ENCODE measurements around the gene CYYR1. TPM values are rescaled to one million over a fixed set of nuclear protein-coding genes. Genes with fewer than 3 reads are reported as not detected.
"Not testable (repeated sequence)": the region's sequence is repeated elsewhere in the genome, so short reads cannot be mapped to it uniquely, and the experiment has no call there.

Gene CYYR1
- total RNA-seq, 2 experiments from 2014 or later: not detected

- H3K4me3 Mint-ChIP-seq: no peak overlapping the region
- H3K27ac Mint-ChIP-seq: no peak overlapping the region
- intact Hi-C loops (cut with DNase I, micrococcal nuclease): no loop called here
- no peak for ATAC-seq
- H3K27me3 Mint-ChIP-seq: no peaks in the 10 kb centered on the region
- H3K4me1 Mint-ChIP-seq: no peaks in the 10 kb centered on the region
- no peaks in the 10 kb centered on the region for H3K36me3 Mint-ChIP-seq (ENCODE audit: low read depth)
- CTCF ChIA-PET: no interaction called here
- H3K9me3 Mint-ChIP-seq (ENCODE audit: low read depth): peaks cover 2% of the 10 kb centered on the region
- POLR2A ChIA-PET: interaction anchor here (0.6 kb wide), 1 partner anchor 198 kb away, joined by 5 read pairs; no protein-coding TSS in a partner anchor
- no peak for DNase-seq
Observed at GRCh38 chr21:26487981-26488480, 85.1 kb downstream of the CYYR1 start.

- H3K9me3 Mint-ChIP-seq (ENCODE audit: low read depth): peaks cover 4% of the 10 kb centered on the region
- peak; percentile 35 for DNase-seq
Observed at GRCh38 chr21:26473471-26473870, 99.6 kb downstream of the CYYR1 start.

GRCh38 chr21:26471099-26471471, 102.0 kb downstream of the CYYR1 start:
- peaks cover 4% of the 10 kb centered on the region for H3K9me3 Mint-ChIP-seq (ENCODE audit: low read depth)
- POLR2A ChIA-PET: no interaction called here
- peaks cover 19% of the 10 kb centered on the region for H3K4me1 Mint-ChIP-seq
- CTCF ChIA-PET: interaction anchor here (0.9 kb wide), 1 partner anchor 246 kb away, joined by 3 read pairs; no protein-coding TSS in a partner anchor
- ATAC-seq (no peak), DNase-seq (no peak)
- no peak overlapping the region for H3K27ac Mint-ChIP-seq
- H3K4me3 Mint-ChIP-seq: no peak overlapping the region
- intact Hi-C loops (cut with DNase I, micrococcal nuclease): no loop called here
- no peaks in the 10 kb centered on the region for H3K36me3 Mint-ChIP-seq (ENCODE audit: low read depth)
- peaks cover 2% of the 10 kb centered on the region for H3K27me3 Mint-ChIP-seq

More at GRCh38 chr21:26473471-26473870, 99.6 kb downstream of the CYYR1 start:
- intact Hi-C loops (cut with DNase I, micrococcal nuclease): loop anchor here in 1 of 2 experiments (2.0 kb wide), 1 partner anchor 51 kb away; no protein-coding TSS in a partner anchor
- H3K36me3 Mint-ChIP-seq (ENCODE audit: low read depth): no peaks in the 10 kb centered on the region
- ChIA-PET POLR2A (no interaction called here), CTCF (no interaction called here)
- H3K27me3 Mint-ChIP-seq: no peaks in the 10 kb centered on the region
- H3K4me3 Mint-ChIP-seq: no peak overlapping the region
- H3K27ac Mint-ChIP-seq: peak overlapping the region; percentile 18
- peaks cover 19% of the 10 kb centered on the region for H3K4me1 Mint-ChIP-seq
- peak; percentile 92 for ATAC-seq

- H3K27me3 Mint-ChIP-seq: peaks cover 2% of the 10 kb centered on the region
- H3K4me1 Mint-ChIP-seq: peaks cover 19% of the 10 kb centered on the region
- DNase-seq (no peak), ATAC-seq (no peak)
- H3K36me3 Mint-ChIP-seq (ENCODE audit: low read depth): no peaks in the 10 kb centered on the region
- H3K27ac Mint-ChIP-seq: no peak overlapping the region
- intact Hi-C loops (cut with DNase I, micrococcal nuclease): no loop called here
- ChIA-PET CTCF (interaction anchor here (0.9 kb wide), 1 partner anchor 246 kb away, joined by 3 read pairs; no protein-coding TSS in a partner anchor), POLR2A (no interaction called here)
- H3K9me3 Mint-ChIP-seq (ENCODE audit: low read depth): peaks cover 4% of the 10 kb centered on the region
- H3K4me3 Mint-ChIP-seq: no peak overlapping the region
Observed at GRCh38 chr21:26470351-26471098, 102.6 kb downstream of the CYYR1 start.

- DNase-seq (no peak), ATAC-seq (peak; percentile 6)
- ChIA-PET POLR2A (no interaction called here), CTCF (no interaction called here)
- Mint-ChIP-seq H3K4me1 (peaks cover 15% of the 10 kb centered on the region), H3K27me3 (peaks cover 2% of the 10 kb centered on the region), H3K36me3 (ENCODE audit: low read depth) (no peaks in the 10 kb centered on the region), H3K27ac (no peak overlapping the region), H3K4me3 (no peak overlapping the region), H3K9me3 (ENCODE audit: low read depth) (peaks cover 4% of the 10 kb centered on the region)
- intact Hi-C loops (cut with DNase I, micrococcal nuclease): no loop called here
Observed at GRCh38 chr21:26469789-26470188, 103.3 kb downstream of the CYYR1 start.

- no peak overlapping the region for H3K4me3 Mint-ChIP-seq
- H3K9me3 Mint-ChIP-seq (ENCODE audit: low read depth): peaks cover 4% of the 10 kb centered on the region
- H3K27ac Mint-ChIP-seq: no peak overlapping the region
- POLR2A ChIA-PET: no interaction called here
- H3K27me3 Mint-ChIP-seq: peaks cover 8% of the 10 kb centered on the region
- no peaks in the 10 kb centered on the region for H3K36me3 Mint-ChIP-seq (ENCODE audit: low read depth)
- intact Hi-C loops (cut with DNase I, micrococcal nuclease): no loop called here
- DNase-seq: no peak
- CTCF ChIA-PET: no interaction called here
- H3K4me1 Mint-ChIP-seq: no peaks in the 10 kb centered on the region
- ATAC-seq: no peak
Observed at GRCh38 chr21:26465916-26466315, 107.2 kb downstream of the CYYR1 start.

GRCh38 chr21:26461500-26461899, 111.6 kb downstream of the CYYR1 start:
- H3K27ac Mint-ChIP-seq: no peak overlapping the region
- intact Hi-C loops (cut with DNase I, micrococcal nuclease): no loop called here
- H3K4me1 Mint-ChIP-seq: no peaks in the 10 kb centered on the region
- DNase-seq: no peak
- POLR2A ChIA-PET: no interaction called here
- H3K4me3 Mint-ChIP-seq: no peak overlapping the region
- no peaks in the 10 kb centered on the region for H3K36me3 Mint-ChIP-seq (ENCODE audit: low read depth)
- CTCF ChIA-PET: no interaction called here
- H3K27me3 Mint-ChIP-seq: peaks cover 6% of the 10 kb centered on the region
- ATAC-seq: no peak
- H3K9me3 Mint-ChIP-seq (ENCODE audit: low read depth): peaks cover 2% of the 10 kb centered on the region

- H3K9me3 Mint-ChIP-seq (ENCODE audit: low read depth): peaks cover 2% of the 10 kb centered on the region
- CTCF ChIA-PET: no interaction called here
- no peak for DNase-seq
- no peak overlapping the region for H3K4me3 Mint-ChIP-seq
- peaks cover 6% of the 10 kb centered on the region for H3K27me3 Mint-ChIP-seq
- ATAC-seq: no peak
- POLR2A ChIA-PET: no interaction called here
- intact Hi-C loops (cut with DNase I, micrococcal nuclease): no loop called here
- no peak overlapping the region for H3K27ac Mint-ChIP-seq
- H3K36me3 Mint-ChIP-seq (ENCODE audit: low read depth): no peaks in the 10 kb centered on the region
- H3K4me1 Mint-ChIP-seq: no peaks in the 10 kb centered on the region
Observed at GRCh38 chr21:26460621-26461020, 112.5 kb downstream of the CYYR1 start.

GRCh38 chr21:26458854-26459253, 114.2 kb downstream of the CYYR1 start:
- H3K27ac Mint-ChIP-seq; POLR2A ChIA-PET; H3K4me3 Mint-ChIP-seq; H3K27me3 Mint-ChIP-seq; intact Hi-C loops (cut with DNase I, micrococcal nuclease); CTCF ChIA-PET; H3K4me1 Mint-ChIP-seq; H3K36me3 Mint-ChIP-seq (ENCODE audit: low read depth); H3K9me3 Mint-ChIP-seq (ENCODE audit: low read depth); DNase-seq; ATAC-seq: not testable (repeated sequence)

GRCh38 chr21:26457817-26458216, 115.3 kb downstream of the CYYR1 start:
- Mint-ChIP-seq H3K27ac (no peak overlapping the region), H3K4me1 (no peaks in the 10 kb centered on the region), H3K36me3 (ENCODE audit: low read depth) (no peaks in the 10 kb centered on the region), H3K27me3 (peaks cover 6% of the 10 kb centered on the region), H3K4me3 (no peak overlapping the region), H3K9me3 (ENCODE audit: low read depth) (peaks cover 2% of the 10 kb centered on the region)
- ChIA-PET POLR2A (no interaction called here), CTCF (no interaction called here)
- intact Hi-C loops (cut with DNase I, micrococcal nuclease): no loop called here
- DNase-seq (no peak), ATAC-seq (no peak)

GRCh38 chr21:26453267-26453666, 119.8 kb downstream of the CYYR1 start:
- H3K36me3 Mint-ChIP-seq (ENCODE audit: low read depth): no peaks in the 10 kb centered on the region
- ATAC-seq (no peak), DNase-seq (no peak)
- CTCF ChIA-PET: no interaction called here
- intact Hi-C loops (cut with DNase I, micrococcal nuclease): no loop called here
- H3K27me3 Mint-ChIP-seq: no peaks in the 10 kb centered on the region
- H3K4me1 Mint-ChIP-seq: peaks cover 8% of the 10 kb centered on the region
- POLR2A ChIA-PET: no interaction called here
- H3K27ac Mint-ChIP-seq: no peak overlapping the region
- H3K9me3 Mint-ChIP-seq (ENCODE audit: low read depth): no peaks in the 10 kb centered on the region
- H3K4me3 Mint-ChIP-seq: no peak overlapping the region

- H3K4me1 Mint-ChIP-seq: peaks cover 8% of the 10 kb centered on the region
- peak; percentile 92 for ATAC-seq
- no peaks in the 10 kb centered on the region for H3K36me3 Mint-ChIP-seq (ENCODE audit: low read depth)
- CTCF ChIA-PET: interaction anchor here (1.5 kb wide), 1 partner anchor 12 kb away, joined by 3 read pairs; no protein-coding TSS in a partner anchor
- POLR2A ChIA-PET: no interaction called here
- no peak overlapping the region for H3K27ac Mint-ChIP-seq
- H3K9me3 Mint-ChIP-seq (ENCODE audit: low read depth): no peaks in the 10 kb centered on the region
- H3K4me3 Mint-ChIP-seq: no peak overlapping the region
- no peak for DNase-seq
- intact Hi-C loops (cut with DNase I, micrococcal nuclease): no loop called here
- H3K27me3 Mint-ChIP-seq: no peaks in the 10 kb centered on the region
Observed at GRCh38 chr21:26451081-26451740, 121.9 kb downstream of the CYYR1 start.
